ENCODE measurements around the gene CDH2. TPM values are rescaled to one million over a fixed set of nuclear protein-coding genes. Genes with fewer than 3 reads are reported as not detected.

Gene CDH2
- total and polyA plus RNA-seq, 4 donors: 14.2 to 49.5 (median 26.4) TPM

- DNase-seq (ENCODE audit: low spot score): no peak
- H3K4me3 ChIP-seq (ENCODE audit: low read depth in 1 of 3, low read length in 3 of 3): no peak overlapping the region
- no peak overlapping the region for H3K9ac ChIP-seq (ENCODE audit: low read depth in 1 of 2, low read length in 2 of 2)
- no peak overlapping the region for H3K27ac ChIP-seq (ENCODE audit: low read depth in 1 of 2, low read length in 2 of 2)
- H3K4me1 ChIP-seq (ENCODE audit: control insufficient read depth in 4 of 4, insufficient read depth in 4 of 4, low read length in 3 of 4): no peaks in the 10 kb centered on the region
- no peaks in the 10 kb centered on the region for H3K27me3 ChIP-seq (ENCODE audit: control insufficient read depth in 4 of 4, insufficient read depth in 4 of 4, low read length in 3 of 4)
- H3K36me3 ChIP-seq (ENCODE audit: control insufficient read depth in 4 of 4, insufficient read depth in 3 of 4, low read depth in 1 of 4, low read length in 3 of 4): peaks cover 4 to 42% (median 19%) of the 10 kb centered on the region in 4 donors
- H3K9me3 ChIP-seq (ENCODE audit: control insufficient read depth in 4 of 4, low read length in 3 of 4): no peaks in the 10 kb centered on the region
- TF ChIP-seq EGR1 (IDR thresholded peaks at IDR 0.05; ENCODE audit: low read depth in 2 of 2) (no peak), REST (IDR thresholded peaks at IDR 0.05) (no peak)
- TF ChIP-seq, protein P1, sequence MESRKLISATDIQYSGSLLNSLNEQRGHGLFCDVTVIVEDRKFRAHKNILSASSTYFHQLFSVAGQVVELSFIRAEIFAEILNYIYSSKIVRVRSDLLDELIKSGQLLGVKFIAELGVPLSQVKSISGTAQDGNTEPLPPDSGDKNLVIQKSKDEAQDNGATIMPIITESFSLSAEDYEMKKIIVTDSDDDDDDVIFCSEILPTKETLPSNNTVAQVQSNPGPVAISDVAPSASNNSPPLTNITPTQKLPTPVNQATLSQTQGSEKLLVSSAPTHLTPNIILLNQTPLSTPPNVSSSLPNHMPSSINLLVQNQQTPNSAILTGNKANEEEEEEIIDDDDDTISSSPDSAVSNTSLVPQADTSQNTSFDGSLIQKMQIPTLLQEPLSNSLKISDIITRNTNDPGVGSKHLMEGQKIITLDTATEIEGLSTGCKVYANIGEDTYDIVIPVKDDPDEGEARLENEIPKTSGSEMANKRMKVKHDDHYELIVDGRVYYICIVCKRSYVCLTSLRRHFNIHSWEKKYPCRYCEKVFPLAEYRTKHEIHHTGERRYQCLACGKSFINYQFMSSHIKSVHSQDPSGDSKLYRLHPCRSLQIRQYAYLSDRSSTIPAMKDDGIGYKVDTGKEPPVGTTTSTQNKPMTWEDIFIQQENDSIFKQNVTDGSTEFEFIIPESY (IDR thresholded peaks at IDR 0.05): no peak
These were observed 193.2 kb downstream of the CDH2 start for GRCh38 chr18:27983780-27984179.

DNA sequence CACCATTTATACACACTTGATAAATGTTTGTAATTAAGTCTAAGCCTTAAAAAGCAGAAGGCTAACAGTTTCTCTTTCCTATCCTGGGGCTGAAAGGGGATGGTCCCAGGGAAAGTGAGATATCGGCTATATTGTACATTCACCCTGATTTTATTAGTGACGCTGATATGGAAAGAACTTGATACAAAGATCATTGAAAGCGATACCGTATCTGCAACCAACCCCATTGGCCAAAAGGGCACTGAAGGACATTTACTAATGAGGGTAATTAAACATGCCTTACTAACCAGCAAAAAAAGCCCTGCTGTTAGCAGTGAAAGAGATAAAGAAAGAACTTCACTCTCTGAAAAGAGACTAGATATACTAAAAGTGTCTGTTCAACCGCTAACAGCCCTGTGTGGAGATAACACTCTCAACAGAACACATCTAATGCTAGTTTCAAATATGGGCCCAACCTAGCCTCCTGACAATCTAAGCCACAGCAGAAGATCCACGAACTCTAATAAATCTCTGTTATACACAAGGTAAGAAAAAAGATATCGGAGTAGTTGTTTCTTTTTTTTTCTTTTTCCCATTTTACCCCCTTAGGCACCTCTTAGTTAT is 200.0 kb downstream of the CDH2 start:
- TF ChIP-seq ATF3 (IDR thresholded peaks at IDR 0.05): no peak
- no peak for TF ChIP-seq CTCF (IDR thresholded peaks at IDR 0.05; ENCODE audit: low read depth, low read length, missing input control)
- TF ChIP-seq, protein P1 (IDR thresholded peaks at IDR 0.05): no peak
- TF ChIP-seq REST (IDR thresholded peaks at IDR 0.05): no peak
- TF ChIP-seq RXRA (IDR thresholded peaks at IDR 0.05): no peak
- no peak for TF ChIP-seq FOXA1 (IDR thresholded peaks at IDR 0.05)
- TF ChIP-seq HNF4A (conservative IDR thresholded peaks at IDR 0.05): no peak
- no peak for TF ChIP-seq MAX (IDR thresholded peaks at IDR 0.05)
- TF ChIP-seq JUND (IDR thresholded peaks at IDR 0.05): no peak
- no peak for TF ChIP-seq HNF4G (IDR thresholded peaks at IDR 0.05)
- TF ChIP-seq SP1 (IDR thresholded peaks at IDR 0.05): no peak
- TF ChIP-seq NR2F2 (IDR thresholded peaks at IDR 0.05): no peak
- TF ChIP-seq GABPA (IDR thresholded peaks at IDR 0.05 in 1 of 2, conservative IDR thresholded peaks at IDR 0.05 in 1 of 2): no peak
- TF ChIP-seq TAF1 (conservative IDR thresholded peaks at IDR 0.05): no peak
- no peak for DNase-seq (ENCODE audit: low spot score)
- Histone ChIP-seq H3K4me1 (ENCODE audit: control insufficient read depth in 4 of 4, insufficient read depth in 4 of 4, low read length in 3 of 4) (no peaks in the 10 kb centered on the region), H3K4me3 (ENCODE audit: low read depth in 1 of 3, low read length in 3 of 3) (no peak overlapping the region), H3K9me3 (ENCODE audit: control insufficient read depth in 4 of 4, low read length in 3 of 4) (no peaks in the 10 kb centered on the region), H3K27me3 (ENCODE audit: control insufficient read depth in 4 of 4, insufficient read depth in 4 of 4, low read length in 3 of 4) (no peaks in the 10 kb centered on the region), H3K9ac (ENCODE audit: low read depth in 1 of 2, low read length in 2 of 2) (no peak overlapping the region), H3K27ac (ENCODE audit: low read depth in 1 of 2, low read length in 2 of 2) (no peak overlapping the region), H3K36me3 (ENCODE audit: control insufficient read depth in 4 of 4, insufficient read depth in 3 of 4, low read depth in 1 of 4, low read length in 3 of 4) (peaks cover 0 to 26% (median 14%) of the 10 kb centered on the region in 4 donors)
- 94% methylated on average over 7 of the region's 7 CpGs for WGBS
